Spleen (tissue), 11 donors: Measurements from ENCODE around the gene CORIN. TPM values are rescaled to one million over a fixed set of nuclear protein-coding genes. Genes with fewer than 3 reads are reported as not detected.

Source experiments
- DNase-seq: peaks from one replicate; pipeline ENCODE4 v3.0.0-alpha.2; 2020
- H3K27ac ChIP-seq, 8 donors: fragments of 200-600 bp; sonication (generic) in 7 of 8; 1 replicate in 4 of 8; 2 replicates in 4 of 8; pipeline versions ENCODE4 v1.5.0 to v1.8.0; 2016 to 2021; ENCODE audit warnings: inconsistent platforms in 4 of 8, mild to moderate bottlenecking in 4 of 8, moderate library complexity in 1 of 8
- H3K27me3 ChIP-seq, 7 donors: fragments of 200-600 bp; sonication (generic) in 6 of 7; replicated peaks in 1 of 7; 1 replicate in 4 of 7; 2 replicates in 3 of 7; pipeline versions ENCODE4 v1.5.0 to v1.8.0; 2016 to 2021; ENCODE audit warnings: inconsistent platforms in 3 of 7, mild to moderate bottlenecking in 1 of 7
- H3K36me3 ChIP-seq, 6 donors: fragments of 200-600 bp; sonication (generic) in 5 of 6; 1 replicate in 4 of 6; 2 replicates in 2 of 6; pipeline versions ENCODE4 v1.5.0 to v1.8.0; 2016 to 2021; ENCODE audit warnings: inconsistent platforms in 2 of 6
- H3K4me1 ChIP-seq, 6 donors: fragments of 200-600 bp; sonication (generic) in 5 of 6; 1 replicate in 3 of 6; 2 replicates in 3 of 6; pipeline versions ENCODE4 v1.5.0 to v1.8.0; 2016 to 2021; ENCODE audit warnings: inconsistent platforms in 3 of 6
- H3K4me3 ChIP-seq, 8 donors: fragments of 200-600 bp; sonication (generic) in 7 of 8; 1 replicate in 4 of 8; 2 replicates in 4 of 8; pipeline versions ENCODE4 v1.5.0 to v1.8.0; 2016 to 2021; ENCODE audit warnings: inconsistent platforms in 4 of 8, mild to moderate bottlenecking in 4 of 8, moderate library complexity in 2 of 8
- H3K9me3 ChIP-seq, 8 donors: fragments of 200-600 bp; sonication (generic) in 7 of 8; 1 replicate in 4 of 8; 2 replicates in 4 of 8; pipeline versions ENCODE4 v1.5.0 to v1.8.0; 2016 to 2021; ENCODE audit warnings: inconsistent platforms in 4 of 8
- POLR2A ChIP-seq, 3 donors: fragments of 450-650 bp; IDR thresholded peaks; one replicate each; pipeline ENCODE4 v1.5.1; 2017; ENCODE audit warnings: antibody characterized with exemption in 3 of 3, mild to moderate bottlenecking in 1 of 3
- POLR2AphosphoS5 ChIP-seq, 3 donors: sonication (generic); formaldehyde crosslinking; IDR thresholded peaks; one replicate each; pipeline ENCODE4 v1.5.1; 2017; ENCODE audit warnings: antibody characterized with exemption in 3 of 3
- WGBS, 5 donors: extraction: QIAGEN DNeasy Blood & Tissue Kit in 3 of 5; methylation state at CpG; one replicate each; pipeline versions ENCODE4 v1.1.5 to v1.1.7; 2013 to 2018; 5-methylcytosine and 5-hydroxymethylcytosine counted together
- intact Hi-C: fragments of 100-400 bp; cut with DNase I; formaldehyde crosslinking; loops from one replicate; pipeline ENCODE4 v1.15.0; 2023; ENCODE audit warnings: low total_unique reads
- polyA plus RNA-seq, 3 donors: library from polyadenylated mRNA; stranded (reverse); fragments of 200-250 nt; gene quantifications; one replicate each; pipeline ENCODE4 v1.2.1, GENCODE V29; 2013
- total RNA-seq, 7 donors: library from RNA; depleted of rRNA in 3 of 7; stranded (reverse); fragments of >200 nt in 3 of 7; fragmentation: NEBNext Ultra II Directional in 4 of 7; extraction: Animal tissue kit (Norgen Biotek cat#: 25700) in 4 of 7; gene quantifications; one replicate each; pipeline versions ENCODE4 v1.1.0 to v1.2.1, GENCODE V29; 2016 to 2021
- TF ChIP-seq, protein P1 (sequence below), 11 experiments: fragments of 200-600 bp in 7 of 11; fragments of 450-650 bp in 4 of 11; sonication (generic) in 4 of 11; IDR thresholded peaks in 8 of 11; conservative IDR thresholded peaks in 3 of 11; 1 replicate in 7 of 11; 2 replicates in 4 of 11; pipeline versions ENCODE4 v1.4.0 to v1.8.0; 2016 to 2021; ENCODE audit warnings: antibody characterized with exemption in 11 of 11, inconsistent platforms in 4 of 11, mild to moderate bottlenecking in 1 of 11
- donor health status: healthy with polysubstance abuse.
- donor health status: DM: no; HTN: no; CAD: no; lungs with moderate emphysema.
- donor health status: DM: no; HTN: no; CAD: no.
- donor health status: Bipolar disorder and iron deficiency.
- donor health status: healthy.
- donor health status: DM: no; HTN: no; CAD: no.
- donor health status: DM: yes; HTN: yes; CAD: no.

Gene CORIN
- total and polyA plus RNA-seq, 10 donors = 0.23 to 12.3 (median 0.85) TPM

GRCh38 chr4:47737326-47737725 lies 100.5 kb downstream of the CORIN start:
- no peak overlapping the region for H3K27ac ChIP-seq
- no peak overlapping the region for H3K4me3 ChIP-seq
- H3K9me3 ChIP-seq = peaks cover 0 to 32% (median 23%) of the 10 kb centered on the region in 8 donors
- no peaks in the 10 kb centered on the region for H3K4me1 ChIP-seq
- intact Hi-C loops = no loop called here
- TF ChIP-seq POLR2AphosphoS5 (IDR thresholded peaks at IDR 0.05) (no peak), POLR2A (IDR thresholded peaks at IDR 0.05) (no peak)
- TF ChIP-seq, protein P1, sequence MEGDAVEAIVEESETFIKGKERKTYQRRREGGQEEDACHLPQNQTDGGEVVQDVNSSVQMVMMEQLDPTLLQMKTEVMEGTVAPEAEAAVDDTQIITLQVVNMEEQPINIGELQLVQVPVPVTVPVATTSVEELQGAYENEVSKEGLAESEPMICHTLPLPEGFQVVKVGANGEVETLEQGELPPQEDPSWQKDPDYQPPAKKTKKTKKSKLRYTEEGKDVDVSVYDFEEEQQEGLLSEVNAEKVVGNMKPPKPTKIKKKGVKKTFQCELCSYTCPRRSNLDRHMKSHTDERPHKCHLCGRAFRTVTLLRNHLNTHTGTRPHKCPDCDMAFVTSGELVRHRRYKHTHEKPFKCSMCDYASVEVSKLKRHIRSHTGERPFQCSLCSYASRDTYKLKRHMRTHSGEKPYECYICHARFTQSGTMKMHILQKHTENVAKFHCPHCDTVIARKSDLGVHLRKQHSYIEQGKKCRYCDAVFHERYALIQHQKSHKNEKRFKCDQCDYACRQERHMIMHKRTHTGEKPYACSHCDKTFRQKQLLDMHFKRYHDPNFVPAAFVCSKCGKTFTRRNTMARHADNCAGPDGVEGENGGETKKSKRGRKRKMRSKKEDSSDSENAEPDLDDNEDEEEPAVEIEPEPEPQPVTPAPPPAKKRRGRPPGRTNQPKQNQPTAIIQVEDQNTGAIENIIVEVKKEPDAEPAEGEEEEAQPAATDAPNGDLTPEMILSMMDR (IDR thresholded peaks at IDR 0.05 in 8 of 11, conservative IDR thresholded peaks at IDR 0.05 in 3 of 11) = no peak
- 60 to 90% (median 74%) methylated on average over 1 of the region's 1 CpG for WGBS, 5 donors
- H3K27me3 ChIP-seq = no peaks in the 10 kb centered on the region
- no peak for DNase-seq
- no peaks in the 10 kb centered on the region for H3K36me3 ChIP-seq

DNA sequence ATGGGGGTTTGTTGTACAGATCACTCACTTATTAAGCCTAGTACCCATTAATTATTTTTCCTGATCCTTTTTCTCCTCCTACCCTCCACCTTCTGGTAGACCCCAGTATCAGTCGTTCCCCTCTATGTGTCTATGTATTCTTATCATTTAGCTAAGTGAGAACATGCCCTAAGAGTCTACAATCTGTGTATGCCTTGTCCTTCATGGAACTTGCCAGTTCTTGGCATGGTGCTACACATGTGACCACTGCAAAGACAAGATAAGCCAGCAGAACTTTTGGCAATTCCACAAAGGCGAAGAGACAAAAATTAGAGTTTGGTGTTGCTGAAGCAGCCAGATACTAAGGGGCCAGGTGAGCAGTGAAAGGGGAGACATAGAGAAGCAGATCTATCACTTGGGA lies 101.3 kb downstream of the CORIN start:
- Histone ChIP-seq H3K9me3 (peaks cover 0 to 32% (median 23%) of the 10 kb centered on the region in 8 donors), H3K4me1 (no peaks in the 10 kb centered on the region), H3K27ac (no peak overlapping the region), H3K36me3 (no peaks in the 10 kb centered on the region), H3K27me3 (no peaks in the 10 kb centered on the region), H3K4me3 (no peak overlapping the region)
- DNase-seq = no peak
- 70 to 84% (median 78%) methylated on average over 2 of the region's 2 CpGs for WGBS, 5 donors
- no peak for TF ChIP-seq POLR2A (IDR thresholded peaks at IDR 0.05)
- no peak for TF ChIP-seq POLR2AphosphoS5 (IDR thresholded peaks at IDR 0.05)
- intact Hi-C loops = no loop called here

DNA sequence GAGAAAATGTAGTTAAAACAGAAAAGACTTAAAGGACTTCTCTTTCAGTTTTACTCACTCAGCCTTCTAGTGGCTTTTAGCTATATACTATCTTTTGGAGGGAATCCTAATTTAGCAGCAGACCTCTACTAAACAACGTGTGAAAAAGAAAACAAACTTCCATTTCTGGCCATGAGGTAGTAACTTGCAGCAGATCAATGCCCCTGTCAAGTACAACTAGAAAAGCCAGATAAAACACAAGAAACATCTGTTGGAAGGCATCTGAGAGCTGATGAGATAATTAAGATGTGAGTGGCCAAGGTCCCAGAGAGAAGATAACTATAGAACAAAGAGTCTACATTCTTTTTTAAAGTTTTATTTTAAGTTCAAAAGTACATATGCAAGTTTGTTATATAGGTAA lies 101.7 kb downstream of the CORIN start:
- 27 to 44% (median 40%) methylated on average over 1 of the region's 1 CpG for WGBS, 5 donors
- Histone ChIP-seq H3K4me3 (no peak overlapping the region), H3K9me3 (peaks cover 0 to 32% (median 23%) of the 10 kb centered on the region in 8 donors), H3K36me3 (no peaks in the 10 kb centered on the region), H3K27ac (no peak overlapping the region), H3K27me3 (no peaks in the 10 kb centered on the region), H3K4me1 (no peaks in the 10 kb centered on the region)
- TF ChIP-seq POLR2AphosphoS5 (IDR thresholded peaks at IDR 0.05) = no peak
- no peak for TF ChIP-seq POLR2A (IDR thresholded peaks at IDR 0.05)
- TF ChIP-seq, protein P1 (IDR thresholded peaks at IDR 0.05 in 8 of 11, conservative IDR thresholded peaks at IDR 0.05 in 3 of 11) = no peak
- no peak for DNase-seq
- intact Hi-C loops = no loop called here

DNA sequence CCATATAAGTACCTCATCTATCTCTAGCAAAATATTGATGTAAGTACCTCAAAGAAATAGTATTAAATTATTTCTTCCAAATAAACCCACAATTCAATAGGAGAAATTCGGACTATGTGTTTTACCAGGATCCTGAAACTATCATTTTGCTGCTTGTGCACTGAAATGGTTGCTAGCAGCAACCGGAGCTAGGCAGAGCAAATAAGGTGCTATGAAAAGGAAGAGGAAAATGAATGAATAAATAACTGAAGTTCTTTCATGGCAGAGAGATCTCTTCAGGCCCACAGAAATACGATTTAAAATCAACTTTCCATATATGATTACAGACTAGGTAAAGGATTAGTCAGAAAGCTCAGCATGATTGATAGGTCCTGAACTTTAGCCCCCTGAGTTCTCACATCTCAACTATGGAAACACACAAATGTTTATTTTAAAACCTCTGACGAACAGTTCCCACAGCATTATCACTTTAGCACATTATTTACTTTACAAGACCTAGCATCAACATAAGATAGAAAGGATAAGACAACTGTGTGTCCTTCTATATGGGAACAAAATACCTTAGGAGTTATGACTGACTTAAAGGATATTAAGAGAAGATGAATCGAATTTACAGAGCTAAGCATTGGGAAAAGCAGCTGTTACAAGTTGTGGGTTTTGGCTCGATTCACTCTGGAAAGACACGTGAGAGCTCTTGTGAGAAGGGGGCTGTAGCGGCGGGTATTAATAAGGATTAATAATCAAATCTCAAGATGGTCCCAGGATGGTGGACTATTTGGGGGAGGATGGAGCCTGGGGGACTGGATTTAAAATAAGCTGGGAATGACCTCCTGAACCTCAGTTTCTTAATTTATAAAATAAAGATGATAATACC lies 104.3 kb downstream of the CORIN start:
- Histone ChIP-seq H3K36me3 (no peaks in the 10 kb centered on the region), H3K27me3 (peaks cover 0 to 6% (median 0%) of the 10 kb centered on the region in 7 donors), H3K4me3 (no peak overlapping the region), H3K27ac (no peak overlapping the region), H3K9me3 (peaks cover 0 to 10% (median 3%) of the 10 kb centered on the region in 8 donors), H3K4me1 (no peaks in the 10 kb centered on the region)
- no peak for DNase-seq
- intact Hi-C loops = no loop called here
- WGBS, 5 donors = 58 to 75% (median 71%) methylated on average over 9 of the region's 9 CpGs
- no peak for TF ChIP-seq POLR2AphosphoS5 (IDR thresholded peaks at IDR 0.05)
- TF ChIP-seq POLR2A (IDR thresholded peaks at IDR 0.05) = no peak
- TF ChIP-seq, protein P1 (IDR thresholded peaks at IDR 0.05 in 8 of 11, conservative IDR thresholded peaks at IDR 0.05 in 3 of 11) = no peak
